Measurements from ENCODE around the gene CUEDC1. TPM values are rescaled to one million over a fixed set of nuclear protein-coding genes. Genes with fewer than 3 reads are reported as not detected.
A peak's percentile ranks its signal among the peaks of the same experiment; 100 is the strongest.

Gene CUEDC1
- total and polyA plus RNA-seq, 9 of the 15 experiments (the other 6 are each of a cell fraction or from before 2014, with no cell fraction given), result 0.20 to 4.1 (median 1.6) TPM; not detected in 1

DNA sequence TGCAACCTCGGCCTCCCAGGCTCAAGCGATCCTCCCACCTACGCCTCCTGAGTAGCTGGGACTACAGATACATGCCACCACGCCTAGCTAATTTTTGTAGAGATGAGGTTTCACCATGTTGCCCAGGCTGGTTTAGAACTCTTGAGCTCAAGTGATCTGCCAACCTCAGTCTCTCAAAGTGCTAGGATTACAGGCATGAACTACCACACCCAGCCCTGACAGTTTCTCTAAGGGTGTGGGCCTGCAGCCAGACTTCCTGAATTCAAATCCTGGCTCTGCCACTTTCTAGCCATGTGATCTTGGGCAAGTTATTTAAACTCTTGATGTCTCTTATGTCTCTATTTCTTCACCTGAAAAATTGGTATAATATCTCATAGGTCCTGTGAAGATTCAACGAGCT, 5.6 kb downstream of the CUEDC1 start (continued):
- TF ChIP-seq FOSL1 (tag; conservative IDR thresholded peaks at IDR 0.05) (no peak), ZNF184 (CRISPR knock-in tag; IDR thresholded peaks at IDR 0.05) (no peak)
- TF ChIP-seq, protein P1, sequence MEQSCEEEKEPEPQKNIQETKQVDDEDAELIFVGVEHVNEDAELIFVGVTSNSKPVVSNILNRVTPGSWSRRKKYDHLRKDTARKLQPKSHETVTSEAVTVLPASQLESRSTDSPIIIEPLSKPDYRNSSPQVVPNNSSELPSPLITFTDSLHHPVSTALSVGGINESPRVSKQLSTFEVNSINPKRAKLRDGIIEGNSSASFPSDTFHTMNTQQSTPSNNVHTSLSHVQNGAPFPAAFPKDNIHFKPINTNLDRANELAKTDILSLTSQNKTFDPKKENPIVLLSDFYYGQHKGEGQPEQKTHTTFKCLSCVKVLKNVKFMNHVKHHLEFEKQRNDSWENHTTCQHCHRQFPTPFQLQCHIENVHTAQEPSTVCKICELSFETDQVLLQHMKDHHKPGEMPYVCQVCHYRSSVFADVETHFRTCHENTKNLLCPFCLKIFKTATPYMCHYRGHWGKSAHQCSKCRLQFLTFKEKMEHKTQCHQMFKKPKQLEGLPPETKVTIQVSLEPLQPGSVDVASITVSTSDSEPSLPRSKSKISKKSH (CRISPR knock-in tag; IDR thresholded peaks at IDR 0.05), result no peak

DNA sequence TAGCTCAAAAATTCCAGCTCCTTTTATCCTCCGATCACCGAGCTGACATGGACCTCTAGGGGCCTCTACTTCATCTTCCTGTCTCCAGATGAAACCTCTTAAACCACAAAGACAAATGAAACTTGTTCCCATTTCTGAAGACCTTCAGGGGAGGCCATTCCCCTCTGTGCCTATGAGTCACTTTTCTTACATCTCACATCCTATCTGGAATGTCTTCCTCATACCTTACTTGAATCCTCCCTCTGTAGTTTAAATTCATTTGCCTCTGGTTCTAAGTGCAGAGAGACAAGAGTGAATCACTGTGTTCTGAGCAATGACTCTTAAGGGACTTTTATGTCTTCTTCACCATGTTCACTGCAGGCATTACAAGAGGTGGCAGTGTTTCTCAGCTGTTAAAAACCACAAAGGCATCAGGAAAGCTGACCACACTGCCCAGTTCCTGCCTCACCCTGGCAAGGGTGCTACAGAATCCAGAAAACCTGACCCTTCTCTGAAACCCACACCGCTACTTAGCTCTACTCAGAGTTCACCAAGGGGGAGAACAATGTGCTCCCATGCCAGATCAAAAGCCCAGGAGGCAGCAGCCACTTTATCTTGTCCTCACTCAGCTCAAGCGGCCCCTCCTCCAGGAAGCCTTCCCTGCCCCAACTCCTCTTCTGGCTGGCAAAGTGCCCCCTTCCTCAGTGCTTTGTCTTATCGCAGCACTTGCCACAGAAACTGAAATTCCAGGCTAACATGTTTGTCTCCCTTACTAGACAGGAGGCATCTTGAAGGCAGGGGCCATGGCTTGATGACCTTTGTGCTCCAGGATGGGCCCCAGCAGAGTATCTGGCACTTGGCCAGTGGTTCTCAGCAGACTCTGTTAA, 6.4 kb downstream of the CUEDC1 start:
- H4K20me1 ChIP-seq (replicated peaks; ENCODE audit: control insufficient read depth, insufficient read depth, low read length), result no peaks in the 10 kb centered on the region
- no peaks in the 10 kb centered on the region for H3K9me1 ChIP-seq (ENCODE audit: control insufficient read depth, insufficient read depth, low read length)
- H3K4me1 ChIP-seq (replicated peaks in 1 of 2; ENCODE audit: control insufficient read depth in 2 of 2, insufficient read depth in 2 of 2, low read length in 2 of 2), result peaks cover 12 to 35% of the 10 kb centered on the region in 2 experiments; a peak in 4 of 5 replicates
- no peaks in the 10 kb centered on the region for H3K36me3 ChIP-seq (ENCODE audit: control insufficient read depth, insufficient read depth, low read length)
- peak in 1 of 4 experiments; percentile 37 for DNase-seq (ENCODE audit: extremely low read depth in 1 of 4, low spot score in 3 of 4)
- no peak overlapping the region for H3K4me3 ChIP-seq
- H2AFZ ChIP-seq (ENCODE audit: low read depth, low read length), result no peak overlapping the region
- ATAC-seq, result no peak
- H3K4me2 ChIP-seq (ENCODE audit: insufficient read depth, low read length), result no peak overlapping the region
- CTCF ChIA-PET (ENCODE audit: low intra/inter-chr PET ratio), result interaction anchor here (0.7 kb wide), 1 partner anchor 217 kb away, joined by 3 read pairs; no protein-coding TSS in a partner anchor
- POLR2A ChIA-PET, result interaction anchor here (0.7 to 2.6 kb wide), 5 partner anchors 8 to 45 kb away, joined by 3 to 16 read pairs (median 4); no protein-coding TSS in a partner anchor
- H3K27me3 ChIP-seq (ENCODE audit: control insufficient read depth in 2 of 2, insufficient read depth in 2 of 2, low read length in 2 of 2), result no peaks in the 10 kb centered on the region
- intact Hi-C loops (cut with micrococcal nuclease) (loop anchor here (2.0 kb wide), 1 partner anchor 40 kb away; the partner anchor contains the start of gene VEZF1), in situ Hi-C loops (cut with MboI) (no loop called here)
- no peak overlapping the region for H3K27ac ChIP-seq (ENCODE audit: extremely low read depth, low read depth, low read length)
- no peaks in the 10 kb centered on the region for H3K9me3 ChIP-seq (replicated peaks; ENCODE audit: control insufficient read depth, insufficient read depth, low read depth, low read length)
- no peak overlapping the region for H3K9ac ChIP-seq (ENCODE audit: insufficient read depth in 1 of 2, low read depth in 2 of 2, low read length in 2 of 2)
- FAIRE-seq, result no peak
- no TSS peak for BruUV-seq (replicated peaks)
- no peaks in the 10 kb centered on the region for H3K79me2 ChIP-seq (ENCODE audit: control insufficient read depth, insufficient read depth, low read length)
- 60% methylated on average over 5 of the region's 5 CpGs for WGBS (ENCODE audit: insufficient coverage, low coverage, missing lambda C conversion rate)
- TF ChIP-seq CBX2 (IDR thresholded peaks at IDR 0.05; ENCODE audit: insufficient read depth, low read length, poor library complexity, severe bottlenecking) (no peak), ZNF384 (IDR thresholded peaks at IDR 0.05; ENCODE audit: low read depth, low read length) (no peak), TRIM24 (IDR thresholded peaks at IDR 0.05) (peak in 1 of 2 experiments; percentile 57; a peak in 2 of 4 replicates), ZNF696 (CRISPR knock-in tag; conservative IDR thresholded peaks at IDR 0.05) (no peak), HNRNPL (IDR thresholded peaks at IDR 0.05; ENCODE audit: low read depth, low read length) (no peak), ZNF239 (CRISPR knock-in tag; IDR thresholded peaks at IDR 0.05) (no peak), ZNF507 (tag; conservative IDR thresholded peaks at IDR 0.05) (no peak), SIN3A (IDR thresholded peaks at IDR 0.05; ENCODE audit: borderline replicate concordance in 2 of 2, control insufficient read depth in 1 of 2, low read depth in 2 of 2, low read length in 2 of 2) (no peak), SMARCA4 (IDR thresholded peaks at IDR 0.05) (peak; percentile 31; the same call in 1 of the 2 replicates), ETV1 (tag; conservative IDR thresholded peaks at IDR 0.05; ENCODE audit: low read depth) (no peak)
- TF ChIP-seq, protein P2, sequence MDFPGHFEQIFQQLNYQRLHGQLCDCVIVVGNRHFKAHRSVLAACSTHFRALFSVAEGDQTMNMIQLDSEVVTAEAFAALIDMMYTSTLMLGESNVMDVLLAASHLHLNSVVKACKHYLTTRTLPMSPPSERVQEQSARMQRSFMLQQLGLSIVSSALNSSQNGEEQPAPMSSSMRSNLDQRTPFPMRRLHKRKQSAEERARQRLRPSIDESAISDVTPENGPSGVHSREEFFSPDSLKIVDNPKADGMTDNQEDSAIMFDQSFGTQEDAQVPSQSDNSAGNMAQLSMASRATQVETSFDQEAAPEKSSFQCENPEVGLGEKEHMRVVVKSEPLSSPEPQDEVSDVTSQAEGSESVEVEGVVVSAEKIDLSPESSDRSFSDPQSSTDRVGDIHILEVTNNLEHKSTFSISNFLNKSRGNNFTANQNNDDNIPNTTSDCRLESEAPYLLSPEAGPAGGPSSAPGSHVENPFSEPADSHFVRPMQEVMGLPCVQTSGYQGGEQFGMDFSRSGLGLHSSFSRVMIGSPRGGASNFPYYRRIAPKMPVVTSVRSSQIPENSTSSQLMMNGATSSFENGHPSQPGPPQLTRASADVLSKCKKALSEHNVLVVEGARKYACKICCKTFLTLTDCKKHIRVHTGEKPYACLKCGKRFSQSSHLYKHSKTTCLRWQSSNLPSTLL (IDR thresholded peaks at IDR 0.05), result no peak
- TF ChIP-seq, protein P3, sequence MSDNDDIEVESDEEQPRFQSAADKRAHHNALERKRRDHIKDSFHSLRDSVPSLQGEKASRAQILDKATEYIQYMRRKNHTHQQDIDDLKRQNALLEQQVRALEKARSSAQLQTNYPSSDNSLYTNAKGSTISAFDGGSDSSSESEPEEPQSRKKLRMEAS (CRISPR knock-in tag; IDR thresholded peaks at IDR 0.05), result no peak
